ENCODE measurements around the gene SSX5.
"Not testable (repeated sequence)": the region's sequence is repeated elsewhere in the genome, so short reads cannot be mapped to it uniquely, and the experiment has no call there.

Gene SSX5, protein sequence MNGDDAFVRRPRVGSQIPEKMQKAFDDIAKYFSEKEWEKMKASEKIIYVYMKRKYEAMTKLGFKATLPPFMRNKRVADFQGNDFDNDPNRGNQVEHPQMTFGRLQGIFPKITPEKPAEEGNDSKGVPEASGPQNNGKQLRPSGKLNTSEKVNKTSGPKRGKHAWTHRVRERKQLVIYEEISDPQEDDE

GRCh38 chrX:48196745-48197201 is at the start of gene SSX5:
TSS of gene SSX5 (minus strand) at chrX:48196795. CDS start at chrX:48195358, 1,437 bp downstream.
- H3K9ac ChIP-seq (ENCODE audit: low read length) = no peak within 1 kb of the TSS
- H3K9me3 ChIP-seq (ENCODE audit: control insufficient read depth, low read length) = no peaks in the 10 kb centered on the region
- DNase-seq (ENCODE audit: low read depth) = no peak
- H3K36me3 ChIP-seq (ENCODE audit: control insufficient read depth, insufficient read depth, low read length, severe bottlenecking) = no peaks in the 10 kb centered on the region
- peaks cover 2% of the 10 kb centered on the region for H3K27me3 ChIP-seq (replicated peaks; ENCODE audit: control insufficient read depth, insufficient read depth, low read length)
- no peak within 1 kb of the TSS for H3K4me3 ChIP-seq (ENCODE audit: low read length)
- H3K4me1 ChIP-seq (ENCODE audit: control insufficient read depth, insufficient read depth, low read length) = no peaks in the 10 kb centered on the region

DNA sequence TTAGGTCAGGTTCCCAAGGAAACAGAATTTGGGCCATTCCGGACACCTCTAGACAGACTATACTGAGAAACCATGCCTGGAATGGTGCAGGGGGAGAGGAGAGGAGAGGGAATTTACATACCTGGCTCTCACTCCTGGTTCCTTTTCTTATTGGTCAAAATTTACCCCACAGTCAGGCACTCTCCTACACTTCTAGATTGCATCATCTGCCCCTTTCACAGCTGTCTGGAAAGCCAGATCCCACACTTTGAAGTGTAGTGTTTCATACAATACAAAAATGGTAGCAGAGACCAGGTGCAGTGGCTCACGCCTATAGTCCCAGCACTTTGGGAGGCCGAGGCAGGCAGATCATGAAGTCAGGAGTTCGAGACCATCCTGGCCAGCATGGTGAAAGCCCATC is 27.6 kb upstream of the SSX5 start:
- not testable (repeated sequence) for DNase-seq (ENCODE audit: low read depth); H3K36me3 ChIP-seq (ENCODE audit: control insufficient read depth, insufficient read depth, low read length, severe bottlenecking); H3K9ac ChIP-seq (ENCODE audit: low read length); H3K27me3 ChIP-seq (replicated peaks; ENCODE audit: control insufficient read depth, insufficient read depth, low read length); H3K4me3 ChIP-seq (ENCODE audit: low read length); H3K4me1 ChIP-seq (ENCODE audit: control insufficient read depth, insufficient read depth, low read length)
- H3K9me3 ChIP-seq (ENCODE audit: control insufficient read depth, low read length) = peaks cover 10% of the 10 kb centered on the region

DNA sequence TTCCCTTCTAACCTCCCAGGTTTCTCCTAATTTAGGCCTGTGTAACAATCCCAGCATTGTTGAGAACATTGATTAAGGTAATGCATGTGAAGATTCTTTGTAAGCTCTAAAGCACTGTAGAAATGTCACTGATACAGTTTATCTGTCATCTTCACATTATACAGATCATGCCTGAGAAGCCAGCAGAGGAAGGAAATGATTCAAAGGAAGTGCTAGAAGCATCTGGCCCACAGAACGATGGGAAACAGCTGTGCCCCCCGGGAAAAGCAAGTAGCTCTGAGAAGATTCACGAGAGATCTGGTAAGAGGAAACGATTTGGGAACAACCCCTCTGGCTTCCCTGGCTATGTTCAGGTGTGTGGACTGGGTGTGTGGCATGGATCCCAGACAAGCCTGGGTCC is 17.7 kb upstream of the SSX5 start:
- not testable (repeated sequence) for H3K4me1 ChIP-seq (ENCODE audit: control insufficient read depth, insufficient read depth, low read length); H3K36me3 ChIP-seq (ENCODE audit: control insufficient read depth, insufficient read depth, low read length, severe bottlenecking); H3K9me3 ChIP-seq (ENCODE audit: control insufficient read depth, low read length); DNase-seq (ENCODE audit: low read depth); H3K4me3 ChIP-seq (ENCODE audit: low read length); H3K9ac ChIP-seq (ENCODE audit: low read length)
- H3K27me3 ChIP-seq (replicated peaks; ENCODE audit: control insufficient read depth, insufficient read depth, low read length) = peaks cover 17% of the 10 kb centered on the region

DNA sequence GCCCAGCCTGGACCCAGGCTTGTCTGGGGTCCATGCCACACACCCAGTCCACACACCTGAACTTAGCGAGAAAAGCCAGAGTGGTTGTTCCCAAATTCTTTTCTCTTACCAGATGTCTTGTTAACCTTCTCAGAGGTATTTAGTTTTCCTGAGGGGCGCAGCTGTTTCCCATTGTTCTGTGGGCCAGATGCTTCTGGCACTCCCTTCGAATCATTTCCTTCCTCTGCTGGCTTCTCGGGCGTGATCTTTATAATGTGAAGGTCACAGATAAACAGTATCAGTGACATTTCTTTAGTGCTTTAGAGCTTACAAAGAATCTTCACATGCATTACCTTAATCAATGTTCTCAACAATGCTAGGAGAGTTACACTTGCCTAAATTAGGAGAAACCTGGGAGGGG is 6.6 kb downstream of the SSX5 start:
- H3K9me3 ChIP-seq (ENCODE audit: control insufficient read depth, low read length); H3K36me3 ChIP-seq (ENCODE audit: control insufficient read depth, insufficient read depth, low read length, severe bottlenecking); H3K9ac ChIP-seq (ENCODE audit: low read length); DNase-seq (ENCODE audit: low read depth); H3K27me3 ChIP-seq (replicated peaks; ENCODE audit: control insufficient read depth, insufficient read depth, low read length); H3K4me1 ChIP-seq (ENCODE audit: control insufficient read depth, insufficient read depth, low read length); H3K4me3 ChIP-seq (ENCODE audit: low read length): not testable (repeated sequence)

- not testable (repeated sequence) for H3K9ac ChIP-seq (ENCODE audit: low read length); H3K36me3 ChIP-seq (ENCODE audit: control insufficient read depth, insufficient read depth, low read length, severe bottlenecking); H3K9me3 ChIP-seq (ENCODE audit: control insufficient read depth, low read length); H3K4me3 ChIP-seq (ENCODE audit: low read length); H3K27me3 ChIP-seq (replicated peaks; ENCODE audit: control insufficient read depth, insufficient read depth, low read length); H3K4me1 ChIP-seq (ENCODE audit: control insufficient read depth, insufficient read depth, low read length); DNase-seq (ENCODE audit: low read depth)
Observed at GRCh38 chrX:48181882-48182281, 14.7 kb downstream of the SSX5 start.

DNA sequence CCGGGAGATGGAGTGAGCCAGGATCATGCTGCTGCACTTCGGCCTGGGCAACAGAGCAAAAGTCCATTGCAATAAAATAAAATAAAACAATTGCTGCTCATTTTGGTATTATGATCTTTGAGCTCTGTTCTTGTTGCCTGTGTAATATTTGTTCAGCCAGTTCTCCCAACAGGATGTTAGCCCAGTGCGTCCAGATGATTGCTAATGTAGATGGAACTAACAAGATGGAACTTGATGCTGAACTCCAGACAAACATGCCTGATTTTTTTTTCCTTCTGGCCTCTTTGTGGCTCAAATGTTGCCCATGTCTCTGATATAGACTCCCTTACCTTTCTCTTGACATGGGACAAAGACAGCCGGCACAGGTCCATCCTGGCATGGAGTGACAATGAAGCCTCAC is 15.8 kb downstream of the SSX5 start:
- Histone ChIP-seq H3K9me3 (ENCODE audit: control insufficient read depth, low read length) (no peaks in the 10 kb centered on the region), H3K4me1 (ENCODE audit: control insufficient read depth, insufficient read depth, low read length) (no peaks in the 10 kb centered on the region), H3K4me3 (ENCODE audit: low read length) (no peak overlapping the region), H3K9ac (ENCODE audit: low read length) (no peak overlapping the region), H3K36me3 (ENCODE audit: control insufficient read depth, insufficient read depth, low read length, severe bottlenecking) (no peaks in the 10 kb centered on the region), H3K27me3 (replicated peaks; ENCODE audit: control insufficient read depth, insufficient read depth, low read length) (peaks cover 4% of the 10 kb centered on the region)
- no peak for DNase-seq (ENCODE audit: low read depth)

DNA sequence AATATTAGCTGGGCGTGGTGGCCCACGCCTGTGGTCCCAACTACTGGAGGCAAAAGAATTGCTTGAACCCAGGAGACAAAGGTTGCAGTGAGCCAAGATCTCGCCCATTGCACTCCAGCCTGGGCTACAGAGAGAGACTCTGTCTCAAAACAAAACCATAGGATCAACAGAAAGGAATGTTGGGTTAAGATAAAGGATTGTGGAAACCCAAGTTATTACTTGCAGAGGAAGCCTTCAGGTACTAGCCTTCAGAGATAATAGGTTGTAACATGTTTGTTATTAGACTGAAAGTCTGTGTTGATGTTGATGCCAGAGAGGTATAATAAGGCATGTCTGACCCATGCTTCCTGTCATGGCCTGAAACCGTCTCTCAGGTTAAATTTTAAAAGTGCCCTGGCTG is 16.9 kb downstream of the SSX5 start:
- no peaks in the 10 kb centered on the region for H3K4me1 ChIP-seq (ENCODE audit: control insufficient read depth, insufficient read depth, low read length)
- peaks cover 4% of the 10 kb centered on the region for H3K27me3 ChIP-seq (replicated peaks; ENCODE audit: control insufficient read depth, insufficient read depth, low read length)
- H3K4me3 ChIP-seq (ENCODE audit: low read length) = no peak overlapping the region
- H3K9ac ChIP-seq (ENCODE audit: low read length) = no peak overlapping the region
- no peaks in the 10 kb centered on the region for H3K9me3 ChIP-seq (ENCODE audit: control insufficient read depth, low read length)
- H3K36me3 ChIP-seq (ENCODE audit: control insufficient read depth, insufficient read depth, low read length, severe bottlenecking) = no peaks in the 10 kb centered on the region
- DNase-seq (ENCODE audit: low read depth) = no peak

DNA sequence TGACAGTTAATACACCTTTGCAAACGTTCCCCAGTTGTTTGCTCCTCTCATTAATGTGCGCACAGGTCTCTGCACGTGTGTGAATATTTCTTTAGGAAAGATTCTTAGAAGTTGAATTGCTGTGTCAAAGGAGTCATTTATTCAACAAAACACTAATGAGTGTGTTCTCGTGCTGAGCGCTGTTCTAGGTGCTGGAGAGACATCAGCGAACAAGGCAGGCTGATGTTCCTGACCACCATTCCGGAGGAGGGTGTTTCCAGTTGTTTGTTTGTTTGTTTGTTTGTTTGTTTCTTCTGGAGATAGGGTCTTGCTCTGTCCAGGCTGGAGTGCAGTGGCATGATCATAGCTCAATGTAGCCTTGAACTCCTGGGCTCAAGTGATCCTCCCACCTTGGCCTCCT is 30.3 kb downstream of the SSX5 start:
- not testable (repeated sequence) for DNase-seq (ENCODE audit: low read depth); H3K4me1 ChIP-seq (ENCODE audit: control insufficient read depth, insufficient read depth, low read length); H3K9me3 ChIP-seq (ENCODE audit: control insufficient read depth, low read length); H3K36me3 ChIP-seq (ENCODE audit: control insufficient read depth, insufficient read depth, low read length, severe bottlenecking); H3K4me3 ChIP-seq (ENCODE audit: low read length); H3K27me3 ChIP-seq (replicated peaks; ENCODE audit: control insufficient read depth, insufficient read depth, low read length); H3K9ac ChIP-seq (ENCODE audit: low read length)

DNA sequence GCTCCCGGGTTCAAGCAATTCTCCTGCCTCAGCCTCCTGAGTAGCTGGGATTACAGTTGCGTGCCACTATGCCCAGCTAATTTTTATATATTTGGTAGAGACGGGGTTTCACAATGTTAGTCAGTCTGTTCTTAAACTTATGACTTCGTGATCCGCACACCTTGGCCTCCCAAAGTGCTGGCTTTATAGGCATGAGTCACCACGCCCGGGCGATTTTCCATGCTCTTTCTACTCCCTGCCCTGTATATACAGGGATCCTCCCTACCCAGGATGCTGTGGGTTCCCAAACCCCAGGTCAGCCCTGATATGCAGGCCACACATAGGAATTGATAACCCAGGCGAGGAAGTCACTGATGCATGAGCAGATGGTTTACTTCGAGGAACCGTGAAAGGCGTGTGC is 31.4 kb downstream of the SSX5 start:
- Histone ChIP-seq H3K9me3 (ENCODE audit: control insufficient read depth, low read length) (no peaks in the 10 kb centered on the region), H3K27me3 (replicated peaks; ENCODE audit: control insufficient read depth, insufficient read depth, low read length) (peaks cover 12% of the 10 kb centered on the region), H3K4me3 (ENCODE audit: low read length) (no peak overlapping the region), H3K36me3 (ENCODE audit: control insufficient read depth, insufficient read depth, low read length, severe bottlenecking) (no peaks in the 10 kb centered on the region), H3K4me1 (ENCODE audit: control insufficient read depth, insufficient read depth, low read length) (no peaks in the 10 kb centered on the region), H3K9ac (ENCODE audit: low read length) (no peak overlapping the region)
- no peak for DNase-seq (ENCODE audit: low read depth)

DNA sequence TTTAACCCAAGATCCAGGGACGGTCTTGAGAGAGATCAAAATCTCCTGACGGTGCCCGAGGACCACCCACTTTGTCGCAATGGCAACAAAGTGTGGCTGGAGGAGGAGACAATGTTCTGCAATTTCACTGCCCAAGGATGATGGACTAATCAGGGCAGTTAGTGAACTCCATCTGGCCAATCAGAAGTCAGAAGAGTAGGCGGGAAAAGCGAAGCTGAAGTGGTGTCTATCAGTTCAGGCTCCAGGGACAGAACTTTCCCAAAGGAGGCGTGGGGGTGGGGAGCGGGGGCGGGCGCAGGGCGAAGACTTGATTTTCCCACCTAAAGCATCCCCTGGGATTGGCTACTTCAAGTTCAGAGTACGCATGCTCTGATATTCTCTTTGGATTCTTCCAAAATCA is 40.6 kb downstream of the SSX5 start:
- H3K9me3 ChIP-seq (ENCODE audit: control insufficient read depth, low read length) = no peaks in the 10 kb centered on the region
- H3K9ac ChIP-seq (ENCODE audit: low read length) = no peak overlapping the region
- no peaks in the 10 kb centered on the region for H3K36me3 ChIP-seq (ENCODE audit: control insufficient read depth, insufficient read depth, low read length, severe bottlenecking)
- H3K27me3 ChIP-seq (replicated peaks; ENCODE audit: control insufficient read depth, insufficient read depth, low read length) = peaks cover 6% of the 10 kb centered on the region
- no peak overlapping the region for H3K4me3 ChIP-seq (ENCODE audit: low read length)
- no peaks in the 10 kb centered on the region for H3K4me1 ChIP-seq (ENCODE audit: control insufficient read depth, insufficient read depth, low read length)
- no peak for DNase-seq (ENCODE audit: low read depth)

GRCh38 chrX:48154796-48155195 is 41.8 kb downstream of the SSX5 start:
- H3K9ac ChIP-seq (ENCODE audit: low read length) = no peak overlapping the region
- no peaks in the 10 kb centered on the region for H3K36me3 ChIP-seq (ENCODE audit: control insufficient read depth, insufficient read depth, low read length, severe bottlenecking)
- H3K27me3 ChIP-seq (replicated peaks; ENCODE audit: control insufficient read depth, insufficient read depth, low read length) = peaks cover 4% of the 10 kb centered on the region
- H3K4me3 ChIP-seq (ENCODE audit: low read length) = no peak overlapping the region
- no peak for DNase-seq (ENCODE audit: low read depth)
- no peaks in the 10 kb centered on the region for H3K4me1 ChIP-seq (ENCODE audit: control insufficient read depth, insufficient read depth, low read length)
- no peaks in the 10 kb centered on the region for H3K9me3 ChIP-seq (ENCODE audit: control insufficient read depth, low read length)

GRCh38 chrX:48153769-48154168 is 42.8 kb downstream of the SSX5 start:
- Histone ChIP-seq H3K36me3 (ENCODE audit: control insufficient read depth, insufficient read depth, low read length, severe bottlenecking) (no peaks in the 10 kb centered on the region), H3K4me1 (ENCODE audit: control insufficient read depth, insufficient read depth, low read length) (no peaks in the 10 kb centered on the region), H3K9me3 (ENCODE audit: control insufficient read depth, low read length) (no peaks in the 10 kb centered on the region), H3K27me3 (replicated peaks; ENCODE audit: control insufficient read depth, insufficient read depth, low read length) (peaks cover 7% of the 10 kb centered on the region), H3K4me3 (ENCODE audit: low read length) (no peak overlapping the region), H3K9ac (ENCODE audit: low read length) (no peak overlapping the region)
- DNase-seq (ENCODE audit: low read depth) = no peak
